IPS DF 6.9 (cell line): ENCODE measurements around the gene CRAT.

Experiments used
- DNase-seq: peaks from one replicate; pipeline ENCODE4 v3.0.0-alpha.2; 2013; ENCODE audit warnings: low read depth, low spot score
- H3K27ac ChIP-seq: one replicate; pipeline ENCODE4 v1.5.1; 2013; ENCODE audit warnings: low read length, control low read depth
- H3K27me3 ChIP-seq: 2 replicates; pipeline ENCODE4 v1.6.1; 2013; ENCODE audit warnings: mild to moderate bottlenecking, low read length; ENCODE audit not compliant: control insufficient read depth, insufficient read depth
- H3K36me3 ChIP-seq: 2 replicates; pipeline ENCODE4 v1.6.1; 2013; ENCODE audit warnings: low read length; ENCODE audit not compliant: control insufficient read depth, insufficient read depth
- H3K4me1 ChIP-seq: 2 replicates; pipeline ENCODE4 v1.6.1; 2013; ENCODE audit warnings: low read length; ENCODE audit not compliant: control insufficient read depth, insufficient read depth
- H3K4me3 ChIP-seq: 2 replicates; pipeline ENCODE4 v1.5.1; 2013; ENCODE audit warnings: mild to moderate bottlenecking, low read length
- H3K9me3 ChIP-seq: 2 replicates; pipeline ENCODE4 v1.6.1; 2013; ENCODE audit warnings: low read length, inconsistent platforms; ENCODE audit not compliant: control insufficient read depth, insufficient read depth
- WGBS: extraction: QIAGEN DNeasy Blood & Tissue Kit; methylation state at CpG from one replicate; pipeline ENCODE4 v1.1.7; 2013; ENCODE audit warnings: mixed read lengths, missing lambda C conversion rate; ENCODE audit not compliant: insufficient read length, insufficient coverage; 5-methylcytosine and 5-hydroxymethylcytosine counted together

Gene CRAT

GRCh38 chr9:129145841-129146292 is 35.3 kb upstream of the CRAT start:
- WGBS = no CpG with 5 or more reads among the region's 7 CpGs
- Histone ChIP-seq H3K36me3 (peaks cover 10% of the 10 kb centered on the region), H3K9me3 (no peaks in the 10 kb centered on the region), H3K27me3 (no peaks in the 10 kb centered on the region), H3K4me3 (no peak overlapping the region), H3K4me1 (peaks cover 21% of the 10 kb centered on the region), H3K27ac (no peak overlapping the region)
- no peak for DNase-seq

GRCh38 chr9:129145316-129145715 is 34.7 kb upstream of the CRAT start:
- H3K27me3 ChIP-seq = no peaks in the 10 kb centered on the region
- H3K36me3 ChIP-seq = peaks cover 10% of the 10 kb centered on the region
- H3K9me3 ChIP-seq = no peaks in the 10 kb centered on the region
- peaks cover 23% of the 10 kb centered on the region for H3K4me1 ChIP-seq
- DNase-seq = no peak
- no peak overlapping the region for H3K27ac ChIP-seq
- no CpG with 5 or more reads among the region's 2 CpGs for WGBS
- no peak overlapping the region for H3K4me3 ChIP-seq

DNA sequence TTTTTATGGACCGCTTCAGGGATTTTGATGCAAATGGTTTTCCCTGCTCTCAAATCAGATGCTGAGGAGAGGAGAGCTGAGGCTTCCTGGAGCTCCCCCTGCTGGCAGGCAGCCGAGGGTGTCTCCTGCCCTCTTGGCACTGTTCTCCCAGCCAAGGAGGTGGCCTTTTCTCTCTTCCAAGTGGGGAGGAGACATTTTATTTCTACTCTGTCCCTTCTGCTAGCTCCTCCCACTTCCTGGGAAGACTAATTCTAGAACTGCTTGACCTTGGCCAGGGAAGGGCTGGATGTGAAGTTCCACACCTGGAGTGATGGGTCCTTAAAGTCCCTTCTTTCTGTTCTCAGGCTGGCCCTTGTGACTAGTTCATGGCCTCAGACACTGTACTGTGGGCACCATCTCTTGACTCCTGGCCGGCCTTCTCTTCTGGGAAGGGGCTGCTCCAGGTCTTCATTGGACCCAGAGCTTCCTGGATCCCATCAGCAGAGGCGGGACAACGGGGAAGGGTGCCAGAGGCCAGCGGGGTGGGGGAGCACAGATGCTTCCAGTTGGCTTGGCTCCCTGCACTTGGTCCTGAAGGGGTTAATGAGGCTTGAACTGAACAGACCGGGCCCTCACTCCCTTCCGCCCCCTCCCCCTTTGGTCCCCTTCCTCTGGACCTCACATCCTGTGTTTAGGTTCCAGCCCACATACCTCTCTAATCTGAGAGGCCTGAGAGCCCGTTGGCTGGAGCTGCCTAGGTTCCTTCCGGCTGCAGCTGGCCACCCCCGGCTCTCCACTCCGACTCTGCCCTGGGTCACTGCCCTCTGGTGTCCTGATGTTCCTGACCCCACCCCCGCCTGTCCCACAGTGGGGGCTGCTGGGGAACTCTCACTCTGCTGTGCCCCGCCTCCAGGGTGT is 32.7 kb upstream of the CRAT start:
- Histone ChIP-seq H3K4me3 (no peak overlapping the region), H3K27me3 (no peaks in the 10 kb centered on the region), H3K36me3 (peaks cover 10% of the 10 kb centered on the region), H3K4me1 (peaks cover 25% of the 10 kb centered on the region), H3K27ac (no peak overlapping the region), H3K9me3 (no peaks in the 10 kb centered on the region)
- no CpG with 5 or more reads among the region's 14 CpGs for WGBS
- peak; percentile 80 for DNase-seq

DNA sequence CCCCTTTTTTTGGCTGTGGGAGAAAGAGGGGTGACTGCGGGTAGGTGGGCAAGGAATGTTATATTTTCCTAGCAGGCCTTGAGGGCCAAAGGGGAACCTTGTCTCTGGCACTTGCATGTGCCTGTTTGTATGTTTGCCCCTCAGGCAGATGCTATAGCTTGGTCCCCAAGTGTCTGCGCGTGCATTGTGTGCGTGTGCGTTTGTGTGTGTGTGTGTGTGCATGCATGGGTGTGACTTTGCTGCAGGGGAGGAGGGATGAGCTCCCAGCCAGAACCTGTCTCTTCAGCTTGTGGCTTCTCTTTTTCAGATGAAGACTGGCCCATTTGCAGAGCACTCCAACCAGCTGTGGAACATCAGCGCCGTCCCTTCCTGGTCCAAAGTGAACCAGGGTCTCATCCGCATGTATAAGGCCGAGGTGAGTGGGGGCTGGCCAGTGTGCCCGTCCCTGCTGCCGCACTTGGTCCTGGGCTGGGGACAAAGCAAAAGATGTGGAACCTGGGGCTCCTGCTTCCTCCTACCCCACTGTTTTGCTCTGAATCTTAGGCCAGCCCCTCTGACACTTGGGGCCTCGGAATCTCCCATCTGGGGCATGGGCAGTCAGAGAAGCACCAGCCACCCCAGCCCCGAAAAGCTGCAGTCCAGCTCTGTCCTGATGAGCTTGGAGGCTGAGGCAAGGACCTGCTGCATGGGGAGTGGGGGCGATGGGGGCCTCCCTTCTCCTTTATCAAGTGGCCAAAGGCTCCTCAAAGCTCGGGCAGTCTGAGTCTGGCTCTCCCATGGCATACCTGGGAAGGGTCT is 31.7 kb upstream of the CRAT start:
- Histone ChIP-seq H3K36me3 (peaks cover 12% of the 10 kb centered on the region), H3K9me3 (no peaks in the 10 kb centered on the region), H3K4me1 (peaks cover 25% of the 10 kb centered on the region), H3K4me3 (no peak overlapping the region), H3K27me3 (no peaks in the 10 kb centered on the region), H3K27ac (no peak overlapping the region)
- no peak for DNase-seq
- WGBS = no CpG with 5 or more reads among the region's 15 CpGs

GRCh38 chr9:129141066-129142041 is 30.8 kb upstream of the CRAT start:
- no CpG with 5 or more reads among the region's 13 CpGs for WGBS
- H3K9me3 ChIP-seq = no peaks in the 10 kb centered on the region
- no peak overlapping the region for H3K4me3 ChIP-seq
- no peaks in the 10 kb centered on the region for H3K27me3 ChIP-seq
- peaks cover 25% of the 10 kb centered on the region for H3K4me1 ChIP-seq
- no peak for DNase-seq
- H3K27ac ChIP-seq = no peak overlapping the region
- H3K36me3 ChIP-seq = peaks cover 19% of the 10 kb centered on the region

DNA sequence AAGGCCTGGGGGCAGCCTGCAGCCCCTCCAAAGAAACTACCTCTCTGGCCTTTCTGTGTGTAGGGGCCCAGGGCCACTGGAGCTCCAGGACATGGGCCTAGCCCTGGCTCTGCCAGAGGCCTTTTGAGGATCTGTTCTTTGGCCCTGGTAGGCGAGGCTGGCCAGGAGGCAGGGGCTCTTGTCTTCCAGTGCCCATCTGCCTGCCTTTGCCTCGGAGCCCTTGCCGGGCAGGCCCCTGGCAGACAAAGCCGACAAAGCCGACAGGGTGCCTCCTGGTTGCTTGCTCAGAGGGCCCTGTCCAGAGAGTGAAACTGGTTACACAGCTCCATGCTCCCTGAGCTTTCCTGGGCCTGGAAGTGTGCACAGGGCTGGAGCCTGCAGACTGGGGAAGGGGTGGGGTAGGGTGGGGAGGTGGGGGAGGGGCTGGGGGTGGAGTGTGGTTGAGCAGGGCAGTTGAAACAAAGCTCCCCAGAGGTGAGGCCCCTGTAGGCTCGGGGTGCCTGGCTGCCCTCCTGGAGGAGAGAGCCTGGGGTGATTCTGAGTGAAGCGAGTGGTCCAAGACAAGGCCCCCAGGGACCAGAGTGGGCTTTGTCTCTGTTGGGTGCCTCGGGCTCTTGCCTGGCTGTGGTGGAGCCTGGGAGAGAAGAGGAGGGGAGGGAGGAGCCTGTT is 29.9 kb upstream of the CRAT start:
- Histone ChIP-seq H3K27ac (peak overlapping the region; percentile 67), H3K4me3 (no peak overlapping the region; the same call in 1 of the 2 replicates), H3K27me3 (no peaks in the 10 kb centered on the region), H3K9me3 (no peaks in the 10 kb centered on the region), H3K4me1 (peaks cover 19% of the 10 kb centered on the region), H3K36me3 (peaks cover 20% of the 10 kb centered on the region)
- DNase-seq = no peak
- WGBS = no CpG with 5 or more reads among the region's 8 CpGs

DNA sequence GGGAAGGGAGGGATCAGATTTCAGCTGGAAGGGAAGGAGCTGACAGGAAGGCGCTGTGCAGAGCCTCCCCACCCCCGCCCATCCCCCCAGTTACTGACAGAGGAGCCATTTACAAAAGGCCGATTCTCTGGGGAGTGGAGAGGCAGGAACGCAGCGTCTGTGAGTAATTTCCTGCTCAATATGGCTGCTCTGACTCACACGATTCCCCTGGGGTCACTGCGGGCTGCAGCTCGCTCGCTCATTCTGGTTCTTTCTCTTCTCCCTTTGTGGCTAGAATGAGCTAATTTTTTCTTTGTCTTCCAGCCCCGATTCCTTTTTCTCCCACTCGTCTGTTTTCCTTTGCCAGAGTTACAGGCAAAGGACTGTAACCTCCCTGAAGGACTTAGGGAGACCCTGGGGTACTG is 29.4 kb upstream of the CRAT start:
- peaks cover 20% of the 10 kb centered on the region for H3K36me3 ChIP-seq
- no peaks in the 10 kb centered on the region for H3K27me3 ChIP-seq
- no peak overlapping the region; the same call in 1 of the 2 replicates for H3K4me3 ChIP-seq
- peak overlapping the region; percentile 67 for H3K27ac ChIP-seq
- DNase-seq = peak; percentile 84
- H3K9me3 ChIP-seq = no peaks in the 10 kb centered on the region
- no CpG with 5 or more reads among the region's 11 CpGs for WGBS
- peaks cover 16% of the 10 kb centered on the region for H3K4me1 ChIP-seq

DNA sequence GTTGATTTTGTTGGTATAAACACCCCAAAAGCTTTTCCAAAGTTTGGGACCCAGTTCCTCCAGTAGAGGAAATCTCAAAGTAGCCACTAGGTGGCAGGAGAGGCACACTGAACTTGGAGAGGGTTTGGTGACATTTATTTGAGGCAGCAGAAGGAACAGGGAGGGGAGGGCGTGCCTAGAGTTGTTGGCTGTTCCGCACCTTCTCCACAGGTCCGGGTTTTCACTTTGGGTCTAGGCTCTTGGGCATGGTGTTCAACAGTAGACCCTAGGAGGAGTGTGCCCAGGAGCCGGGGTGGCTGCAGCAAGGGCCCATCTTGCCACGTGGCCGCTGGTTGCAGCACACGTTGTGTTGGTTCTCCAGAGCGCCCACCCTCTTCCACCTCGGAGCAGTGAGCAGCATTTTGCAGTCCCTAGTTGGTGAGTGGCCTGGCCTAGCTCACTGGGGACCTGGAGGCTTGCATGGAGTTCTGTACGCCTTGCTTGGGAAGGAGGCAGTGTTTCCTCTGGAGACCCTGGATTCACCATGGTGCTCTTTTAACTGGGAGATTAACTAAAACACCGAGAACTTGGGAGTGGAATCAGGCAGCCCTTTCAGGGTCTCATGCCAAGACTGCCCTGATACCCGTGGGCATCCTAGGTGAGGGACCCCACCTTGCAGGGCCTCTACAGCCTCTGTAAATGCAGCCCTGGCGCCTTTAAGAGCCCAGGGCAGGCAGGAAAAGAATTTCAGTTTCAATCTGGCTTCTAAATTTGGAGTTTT is 28.8 kb upstream of the CRAT start:
- peaks cover 16% of the 10 kb centered on the region for H3K4me1 ChIP-seq
- no peaks in the 10 kb centered on the region for H3K27me3 ChIP-seq
- no CpG with 5 or more reads among the region's 13 CpGs for WGBS
- H3K9me3 ChIP-seq = no peaks in the 10 kb centered on the region
- H3K36me3 ChIP-seq = peaks cover 22% of the 10 kb centered on the region
- no peak overlapping the region for H3K4me3 ChIP-seq
- H3K27ac ChIP-seq = peak overlapping the region; percentile 92
- DNase-seq = peak; percentile 82
